Right atrium auricular region (tissue), 2 donors: ENCODE data around the gene BTBD19. TPM values are rescaled to one million over a fixed set of nuclear protein-coding genes. Genes with fewer than 3 reads are reported as not detected.
"Not testable (repeated sequence)": the region's sequence is repeated elsewhere in the genome, so short reads cannot be mapped to it uniquely, and the experiment has no call there.

Experiments used
- DNase-seq: peaks from one replicate; pipeline ENCODE4 v3.0.0-alpha.2; 2019; ENCODE audit warnings: low spot score
- H3K27ac ChIP-seq, 2 donors: fragments of 200-600 bp; sonication (generic); 1 replicate in 1 of 2; 2 replicates in 1 of 2; pipeline ENCODE4 v1.5.1; 2016 to 2019
- H3K27me3 ChIP-seq, 2 donors: fragments of 200-600 bp; sonication (generic); one replicate each; pipeline versions ENCODE4 v1.5.1 to v1.6.0; 2017 to 2019
- H3K36me3 ChIP-seq: fragments of 200-600 bp; sonication (generic); one replicate; pipeline ENCODE4 v1.5.1; 2016
- H3K4me1 ChIP-seq, 2 donors: fragments of 200-600 bp; sonication (generic); one replicate each; pipeline versions ENCODE4 v1.5.1 to v1.6.0; 2017 to 2019
- H3K4me3 ChIP-seq, 2 donors: fragments of 200-600 bp; sonication (generic); 1 replicate in 1 of 2; 2 replicates in 1 of 2; pipeline ENCODE4 v1.5.1; 2017 to 2019; ENCODE audit warnings: mild to moderate bottlenecking in 1 of 2, moderate library complexity in 1 of 2
- H3K9me3 ChIP-seq, 2 donors: fragments of 200-600 bp; sonication (generic); one replicate each; pipeline ENCODE4 v1.5.1; 2019
- total RNA-seq, 2 donors: library from RNA; depleted of rRNA; stranded (reverse); fragments of >200 nt; gene quantifications; one replicate each; pipeline ENCODE4 v1.1.0, GENCODE V29; 2016
- TF ChIP-seq, protein P1 (sequence below), 2 donors: fragments of 200-600 bp; sonication (generic); IDR thresholded peaks; one replicate each; pipeline ENCODE4 v1.5.1; 2019; ENCODE audit warnings: antibody characterized with exemption in 2 of 2

BTBD19 gene, protein sequence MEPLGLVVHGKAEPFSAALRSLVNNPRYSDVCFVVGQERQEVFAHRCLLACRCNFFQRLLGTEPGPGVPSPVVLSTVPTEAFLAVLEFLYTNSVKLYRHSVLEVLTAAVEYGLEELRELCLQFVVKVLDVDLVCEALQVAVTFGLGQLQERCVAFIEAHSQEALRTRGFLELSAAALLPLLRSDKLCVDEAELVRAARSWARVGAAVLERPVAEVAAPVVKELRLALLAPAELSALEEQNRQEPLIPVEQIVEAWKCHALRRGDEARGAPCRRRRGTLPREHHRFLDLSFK
- 1 to 10 TPM; 1.8 to 5.6 TPM for total RNA-seq

DNA sequence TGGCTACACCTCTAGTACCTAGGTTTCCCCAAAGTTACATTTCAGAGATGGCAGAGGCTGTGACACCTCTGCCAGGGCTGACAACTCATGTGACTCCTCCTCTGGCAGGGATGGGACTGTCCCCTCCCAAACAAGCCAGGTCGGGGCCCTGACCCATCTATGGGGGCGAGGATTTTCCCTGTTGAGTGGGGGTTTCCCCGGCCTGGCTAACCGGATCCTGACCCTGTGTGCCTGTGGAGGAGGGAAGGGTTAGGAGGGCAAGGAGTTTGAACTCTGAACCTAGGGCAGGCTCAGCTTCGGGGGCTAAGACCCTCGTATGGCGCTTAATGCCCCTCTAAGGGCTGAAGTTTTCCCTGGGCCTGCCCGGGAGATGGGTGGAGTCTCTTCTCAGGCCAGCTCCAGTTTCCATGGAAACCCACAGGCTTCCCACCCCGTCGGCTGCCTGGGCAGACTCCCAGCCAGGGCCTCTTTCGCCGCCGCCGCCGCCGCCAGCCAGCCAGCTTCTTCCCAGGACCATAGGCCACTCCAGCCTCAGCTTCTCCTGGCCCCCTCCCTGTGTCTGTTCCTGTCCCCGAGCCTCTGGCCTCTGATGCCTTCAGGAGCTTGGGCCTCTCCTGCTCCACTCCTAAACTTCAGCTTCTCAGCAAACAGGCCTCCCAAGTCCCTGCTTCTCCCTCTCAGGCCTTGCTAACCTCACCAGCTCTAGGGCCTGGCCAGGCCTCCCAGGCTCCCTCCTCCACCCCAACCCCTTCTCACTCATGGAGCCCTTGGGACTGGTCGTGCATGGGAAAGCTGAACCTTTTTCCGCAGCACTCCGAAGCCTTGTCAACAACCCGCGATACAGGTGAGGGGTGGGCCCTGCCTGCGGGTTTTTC is at the start of gene BTBD19:
TSS of gene BTBD19 (plus strand) at position 461 of the 875 bp plus-strand sequence. CDS start at position 759, 298 bp downstream.
- no peaks in the 10 kb centered on the region for H3K9me3 ChIP-seq
- TF ChIP-seq, protein P1, sequence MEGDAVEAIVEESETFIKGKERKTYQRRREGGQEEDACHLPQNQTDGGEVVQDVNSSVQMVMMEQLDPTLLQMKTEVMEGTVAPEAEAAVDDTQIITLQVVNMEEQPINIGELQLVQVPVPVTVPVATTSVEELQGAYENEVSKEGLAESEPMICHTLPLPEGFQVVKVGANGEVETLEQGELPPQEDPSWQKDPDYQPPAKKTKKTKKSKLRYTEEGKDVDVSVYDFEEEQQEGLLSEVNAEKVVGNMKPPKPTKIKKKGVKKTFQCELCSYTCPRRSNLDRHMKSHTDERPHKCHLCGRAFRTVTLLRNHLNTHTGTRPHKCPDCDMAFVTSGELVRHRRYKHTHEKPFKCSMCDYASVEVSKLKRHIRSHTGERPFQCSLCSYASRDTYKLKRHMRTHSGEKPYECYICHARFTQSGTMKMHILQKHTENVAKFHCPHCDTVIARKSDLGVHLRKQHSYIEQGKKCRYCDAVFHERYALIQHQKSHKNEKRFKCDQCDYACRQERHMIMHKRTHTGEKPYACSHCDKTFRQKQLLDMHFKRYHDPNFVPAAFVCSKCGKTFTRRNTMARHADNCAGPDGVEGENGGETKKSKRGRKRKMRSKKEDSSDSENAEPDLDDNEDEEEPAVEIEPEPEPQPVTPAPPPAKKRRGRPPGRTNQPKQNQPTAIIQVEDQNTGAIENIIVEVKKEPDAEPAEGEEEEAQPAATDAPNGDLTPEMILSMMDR (IDR thresholded peaks at IDR 0.05), result no peak

DNA sequence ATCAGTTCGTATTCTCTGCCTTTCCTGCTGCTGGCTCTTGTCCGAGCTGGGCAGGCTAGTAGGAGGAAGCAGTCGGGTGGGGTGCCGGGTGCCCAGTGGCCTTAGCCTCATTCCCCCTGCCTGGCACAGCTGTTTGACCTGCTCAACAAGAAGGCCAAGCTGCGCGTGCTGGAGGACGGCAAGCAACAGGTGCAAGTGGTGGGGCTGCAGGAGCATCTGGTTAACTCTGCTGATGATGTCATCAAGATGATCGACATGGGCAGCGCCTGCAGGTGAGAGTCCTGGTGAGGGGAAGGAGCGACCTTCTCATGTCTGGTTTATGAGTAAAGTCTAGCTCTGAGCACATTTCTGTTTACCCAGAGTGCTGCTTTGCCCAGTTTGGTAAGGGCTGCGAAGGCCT is 49.2 kb upstream of the BTBD19 start:
- TF ChIP-seq, protein P1 (IDR thresholded peaks at IDR 0.05), result no peak
- DNase-seq, result no peak
- H3K4me3 ChIP-seq, result no peak overlapping the region
- H3K36me3 ChIP-seq, result no peaks in the 10 kb centered on the region
- H3K27ac ChIP-seq, result no peak overlapping the region
- no peaks in the 10 kb centered on the region for H3K4me1 ChIP-seq
- H3K9me3 ChIP-seq, result no peaks in the 10 kb centered on the region
- no peaks in the 10 kb centered on the region for H3K27me3 ChIP-seq

More for the DNA sequence above, at the start of gene BTBD19:
- no peaks in the 10 kb centered on the region for H3K27me3 ChIP-seq
- peak within 1 kb of the TSS; percentile 94 to 96 for H3K27ac ChIP-seq
- H3K36me3 ChIP-seq, result peaks cover 41% of the 10 kb centered on the region
- peak; percentile 92 for DNase-seq
- peaks cover 0 to 95% of the 10 kb centered on the region in 2 donors for H3K4me1 ChIP-seq
- peak within 1 kb of the TSS; percentile 24 to 38 for H3K4me3 ChIP-seq

DNA sequence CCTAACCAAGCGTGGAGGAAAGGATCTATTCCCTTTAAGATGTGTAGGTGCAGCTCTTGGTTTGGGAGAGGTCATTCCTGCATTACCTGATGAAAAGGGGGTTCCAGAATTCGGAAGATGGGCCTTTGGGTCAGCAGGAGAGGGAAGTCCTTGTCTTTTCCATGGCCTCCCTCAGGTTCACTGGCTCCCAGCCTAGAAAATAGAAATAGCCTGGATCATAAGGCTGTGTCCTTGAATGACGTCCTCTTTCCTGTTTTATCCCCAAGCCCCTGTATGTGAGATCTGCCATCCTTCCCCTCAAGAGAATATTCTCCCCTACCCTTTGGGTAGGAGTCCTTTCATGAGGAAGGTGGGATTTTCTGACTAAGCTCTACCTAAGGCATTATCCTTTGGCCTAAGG is 47.4 kb upstream of the BTBD19 start:
- H3K27ac ChIP-seq, result no peak overlapping the region
- H3K4me3 ChIP-seq, result no peak overlapping the region
- no peaks in the 10 kb centered on the region for H3K9me3 ChIP-seq
- DNase-seq, result no peak
- no peaks in the 10 kb centered on the region for H3K27me3 ChIP-seq
- H3K36me3 ChIP-seq, result no peaks in the 10 kb centered on the region
- TF ChIP-seq, protein P1 (IDR thresholded peaks at IDR 0.05), result no peak
- no peaks in the 10 kb centered on the region for H3K4me1 ChIP-seq

DNA sequence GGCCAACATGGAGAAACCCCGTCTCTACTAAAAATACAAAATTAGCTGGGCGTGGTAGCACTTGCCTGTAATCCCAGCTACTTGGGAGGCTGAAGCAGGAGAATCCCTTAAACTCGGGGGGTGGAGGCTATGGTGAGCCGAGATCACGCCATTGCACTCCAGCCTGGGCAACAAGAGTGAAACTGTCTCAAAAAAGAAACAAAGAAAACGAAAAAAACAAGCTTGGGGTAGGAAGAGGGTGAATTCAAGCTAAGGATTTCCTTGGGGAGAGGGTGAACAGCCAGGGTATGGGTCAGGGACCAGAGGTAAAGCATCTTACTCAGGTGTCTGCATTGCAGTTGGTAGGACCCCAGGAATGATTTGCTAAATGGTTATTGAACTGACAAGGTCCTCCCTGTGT is 41.9 kb upstream of the BTBD19 start:
- H3K4me3 ChIP-seq, H3K27me3 ChIP-seq, H3K27ac ChIP-seq, H3K36me3 ChIP-seq, H3K4me1 ChIP-seq, DNase-seq, H3K9me3 ChIP-seq: not testable (repeated sequence)

DNA sequence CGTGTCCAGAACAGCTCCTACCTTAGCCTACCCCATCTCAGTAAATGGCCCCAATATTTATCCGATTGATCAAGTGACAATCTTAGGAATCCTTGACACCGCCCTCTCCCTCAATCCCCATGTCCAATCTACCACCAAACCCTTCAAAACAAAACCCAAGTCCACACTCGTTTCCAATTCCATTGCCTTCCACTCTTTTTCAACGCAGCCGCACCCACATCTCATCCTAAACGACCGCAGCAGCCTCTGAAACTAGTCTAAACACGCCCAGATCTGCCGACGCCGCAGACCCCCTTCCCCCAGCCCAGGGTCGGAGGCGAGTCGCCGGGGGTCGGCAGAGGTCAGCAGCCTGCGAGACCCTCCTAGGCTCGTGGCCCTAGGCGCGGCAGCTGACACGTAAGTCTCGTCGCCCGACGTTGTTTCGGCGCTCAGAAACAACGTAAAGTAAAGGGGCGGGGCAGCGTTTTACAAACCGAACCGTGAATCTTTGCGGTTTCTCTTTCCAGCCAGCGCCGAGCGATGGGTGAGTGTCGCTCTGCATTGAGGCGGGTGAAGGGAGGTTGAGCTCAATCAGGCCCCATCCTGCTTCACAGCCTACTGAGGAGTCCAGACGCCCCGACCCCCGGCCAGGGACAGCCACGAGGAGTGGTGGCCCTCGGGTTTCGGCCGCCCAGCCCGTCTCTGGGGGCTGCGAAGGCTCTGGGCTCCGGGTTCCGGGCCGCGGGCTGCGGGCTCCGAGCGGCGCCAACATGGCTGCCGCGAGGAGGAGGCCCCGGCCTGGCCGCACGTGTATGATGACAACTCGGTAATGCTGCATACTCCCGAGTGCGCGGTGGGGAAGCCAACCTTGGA is 33.0 kb upstream of the BTBD19 start, which contains the start of gene RPS8:
TSS of gene RPS8 (plus strand) at position 463 of the 852 bp plus-strand sequence. CDS start at position 520, 57 bp downstream.
- Histone ChIP-seq H3K27me3 (no peaks in the 10 kb centered on the region), H3K4me1 (peaks cover 0 to 33% of the 10 kb centered on the region in 2 donors), H3K27ac (peak within 1 kb of the TSS; percentile 94 to 98), H3K36me3 (peaks cover 35% of the 10 kb centered on the region), H3K9me3 (no peaks in the 10 kb centered on the region), H3K4me3 (peak within 1 kb of the TSS; percentile 73 to 93)
- DNase-seq, result peak; percentile 96
- TF ChIP-seq, protein P1 (IDR thresholded peaks at IDR 0.05), result no peak
